GM04503 (cell line): Measurements from ENCODE around the gene BDNF.

Experiments used
- DNase-seq: peaks from one replicate; pipeline ENCODE4 v3.0.0-alpha.2; 2012; ENCODE audit warnings: low read depth

Gene BDNF

DNA sequence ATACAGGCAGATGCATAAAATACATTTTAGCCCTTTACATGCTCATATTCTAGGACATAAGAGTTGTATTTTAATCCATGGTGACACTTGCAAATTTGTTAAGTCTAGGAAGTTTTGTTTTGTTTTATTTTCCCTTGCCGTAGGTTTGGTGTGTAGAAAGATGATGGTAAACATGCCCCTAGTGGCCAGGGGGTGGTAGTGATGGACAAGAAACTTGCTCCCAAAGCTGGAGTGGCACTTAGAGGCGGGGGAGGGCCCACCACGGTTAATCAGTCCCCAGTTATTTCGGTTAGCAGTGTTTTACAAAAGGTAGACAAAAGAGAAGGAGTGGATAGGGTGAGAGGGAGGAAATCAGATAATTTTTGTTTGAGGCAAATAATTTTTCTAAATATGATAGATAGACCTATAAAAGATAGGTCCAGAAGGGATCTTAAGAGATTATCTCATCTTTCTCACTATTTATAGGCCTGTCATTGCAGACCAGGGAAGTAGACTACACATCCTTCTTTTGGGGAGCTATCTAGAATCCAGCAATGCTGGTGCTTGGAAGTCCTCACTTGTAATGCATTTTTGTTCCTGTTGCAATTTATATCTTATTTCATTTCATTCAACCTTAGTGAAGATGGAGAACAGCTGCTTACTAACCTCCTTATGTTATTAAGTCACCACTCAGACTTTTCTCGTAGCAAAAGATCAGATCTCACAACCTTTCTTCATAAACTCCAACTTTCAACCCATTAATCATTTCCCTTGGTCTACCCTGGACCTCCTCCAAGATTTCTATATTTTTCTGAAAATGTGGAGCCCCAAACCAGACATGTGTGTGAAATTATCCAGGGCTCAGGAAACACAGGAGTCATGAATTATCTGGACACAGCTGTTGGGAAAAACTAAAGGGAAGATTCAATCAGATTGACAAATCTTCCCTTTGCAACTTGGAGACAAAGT, 5.9 kb upstream of the BDNF start:
- DNase-seq = no peak

DNA sequence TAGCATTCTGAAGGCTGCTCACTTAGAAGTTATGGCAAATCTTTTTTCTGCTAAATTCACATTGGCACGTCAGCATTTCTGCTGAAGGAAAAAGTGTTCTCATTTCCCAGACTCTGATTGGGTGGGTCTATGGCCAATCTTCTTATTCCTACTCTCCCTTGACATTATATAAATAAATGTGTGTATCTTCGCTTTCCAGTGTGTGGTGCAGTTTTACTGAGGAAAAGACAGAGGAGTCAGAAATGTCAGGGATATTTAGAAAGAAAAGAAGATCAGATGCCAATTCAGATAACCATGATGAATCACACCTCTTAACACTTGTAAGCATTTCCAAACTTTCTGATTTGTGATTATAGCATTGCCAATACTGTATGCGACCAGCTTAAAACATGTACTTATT, 3.2 kb upstream of the BDNF start:
- no peak for DNase-seq

DNA sequence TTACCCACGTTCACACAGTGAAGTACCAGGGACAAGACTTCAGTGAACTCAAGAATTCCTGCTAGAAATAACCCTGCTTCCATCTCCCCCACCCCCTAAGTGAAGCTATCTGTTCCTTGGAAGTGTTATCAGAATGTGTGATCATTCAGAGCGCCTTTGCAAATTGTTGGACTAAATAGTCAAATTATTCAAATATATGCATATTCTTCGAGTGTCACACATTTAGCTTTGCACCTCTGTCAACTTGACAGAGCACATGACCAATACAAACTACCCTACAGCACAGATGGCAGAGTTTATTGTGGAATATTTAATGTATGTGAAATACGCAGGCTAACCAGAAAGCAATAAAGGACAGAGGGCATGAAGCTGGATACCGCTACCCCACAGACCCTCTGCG, 2.6 kb upstream of the BDNF start:
- no peak for DNase-seq

DNA sequence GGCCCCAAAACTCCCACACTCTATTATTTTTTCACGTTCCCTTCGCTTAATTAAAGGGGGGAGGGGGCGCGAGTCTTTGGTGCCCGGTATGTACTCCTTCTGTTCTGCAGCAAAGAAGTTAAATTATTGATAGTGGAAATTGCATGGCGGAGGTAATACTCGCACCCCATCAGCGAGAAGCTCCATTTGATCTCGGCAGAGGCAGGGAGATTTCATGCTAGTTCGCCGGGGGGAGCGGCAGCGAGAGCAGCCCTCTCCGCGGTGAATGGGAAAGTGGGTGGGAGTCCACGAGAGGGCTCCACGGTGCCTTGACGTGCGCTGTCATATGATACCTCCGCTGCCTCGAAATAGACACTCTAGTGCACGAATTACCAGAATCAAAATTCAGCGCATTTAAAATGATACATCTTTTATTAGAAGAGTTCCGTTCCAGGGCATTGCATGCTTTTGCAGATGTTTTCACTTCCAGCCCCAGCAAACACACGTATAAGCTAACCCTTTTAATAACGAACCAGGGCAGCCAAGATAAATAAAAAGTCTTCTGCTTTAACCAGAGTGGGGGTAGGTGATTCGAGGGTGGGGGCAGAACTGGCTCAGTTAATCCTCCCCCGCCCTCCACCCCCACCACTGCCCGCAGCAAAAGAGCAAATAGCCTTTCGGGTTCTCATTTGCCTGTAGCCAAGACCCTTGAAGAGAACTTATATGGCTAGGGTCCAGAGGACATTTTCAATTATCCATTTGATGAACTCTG, 1.3 kb upstream of the BDNF start:
- DNase-seq = no peak

DNA sequence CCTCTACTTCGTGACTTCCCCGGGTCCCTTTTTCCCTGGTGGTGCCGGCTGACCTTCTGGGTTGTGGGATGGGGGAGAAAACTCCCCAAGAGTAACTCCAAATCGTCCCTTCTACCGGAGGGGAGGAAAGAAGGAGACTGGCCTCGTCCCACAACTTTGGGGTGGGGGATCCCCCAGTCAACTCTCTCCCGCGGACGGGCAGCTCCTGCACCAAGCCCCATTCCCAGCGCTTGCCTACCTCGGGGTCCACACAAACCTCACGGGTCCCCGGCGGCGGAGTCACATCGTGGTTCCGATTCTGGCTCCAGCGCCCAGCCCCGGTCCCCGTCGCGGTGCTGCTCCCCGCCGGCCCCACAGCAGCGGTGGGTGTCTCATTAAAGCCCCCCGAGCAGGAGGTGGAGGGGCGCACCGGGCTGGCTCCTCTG, 317 bp downstream of the BDNF start:
- DNase-seq = no peak

DNA sequence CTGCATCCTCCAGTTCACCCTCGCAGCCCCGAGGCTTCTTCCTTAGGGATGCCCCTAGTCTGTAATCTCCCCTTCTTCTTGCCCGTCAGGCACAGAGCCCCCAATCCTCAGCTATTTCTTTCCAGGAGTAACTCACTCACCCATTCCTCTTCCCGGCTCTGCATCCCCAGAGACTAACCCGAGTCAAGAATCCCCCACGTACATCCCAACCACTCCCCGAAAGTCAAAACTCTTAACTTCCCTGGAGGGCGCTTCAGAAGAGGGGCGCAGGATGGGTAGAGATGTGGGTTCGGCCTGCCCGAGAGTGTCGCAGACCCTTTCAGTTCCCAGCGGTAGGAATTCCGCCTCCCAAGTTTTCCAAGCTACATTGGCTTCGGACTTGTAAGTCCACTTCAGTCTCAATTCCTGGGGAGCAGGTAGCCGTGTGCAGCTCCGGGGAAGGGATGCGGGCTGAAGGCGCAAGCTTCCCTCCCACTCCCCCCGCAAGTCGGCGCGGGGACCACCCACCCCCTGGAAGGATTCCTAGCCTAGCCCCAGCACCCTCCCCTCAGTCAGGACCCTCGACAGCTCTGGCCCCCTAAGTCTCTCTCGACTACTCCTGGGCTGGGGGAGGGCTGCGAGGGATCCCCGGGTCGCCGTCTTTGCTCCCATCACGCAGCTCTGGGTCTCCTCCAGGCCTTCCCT, 871 bp downstream of the BDNF start:
- DNase-seq = no peak

DNA sequence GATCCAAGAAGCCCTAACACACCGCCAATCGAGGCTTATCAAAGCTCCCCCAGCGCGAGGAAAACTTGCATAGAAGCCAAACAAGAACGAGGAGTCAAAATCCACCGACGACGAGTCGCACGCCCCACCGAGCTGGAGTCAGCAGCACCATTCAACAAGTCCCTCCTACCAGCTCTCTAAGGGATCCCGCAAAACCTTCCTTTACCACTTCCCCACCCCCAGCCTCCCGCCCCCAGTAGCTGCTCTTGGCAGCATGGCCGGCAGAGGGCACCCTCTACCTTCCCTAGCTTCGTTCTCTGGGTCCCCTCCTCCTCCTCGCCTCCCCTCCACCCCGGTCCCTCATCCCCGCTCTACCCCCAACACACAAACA, 1.4 kb downstream of the BDNF start:
- no peak for DNase-seq

DNA sequence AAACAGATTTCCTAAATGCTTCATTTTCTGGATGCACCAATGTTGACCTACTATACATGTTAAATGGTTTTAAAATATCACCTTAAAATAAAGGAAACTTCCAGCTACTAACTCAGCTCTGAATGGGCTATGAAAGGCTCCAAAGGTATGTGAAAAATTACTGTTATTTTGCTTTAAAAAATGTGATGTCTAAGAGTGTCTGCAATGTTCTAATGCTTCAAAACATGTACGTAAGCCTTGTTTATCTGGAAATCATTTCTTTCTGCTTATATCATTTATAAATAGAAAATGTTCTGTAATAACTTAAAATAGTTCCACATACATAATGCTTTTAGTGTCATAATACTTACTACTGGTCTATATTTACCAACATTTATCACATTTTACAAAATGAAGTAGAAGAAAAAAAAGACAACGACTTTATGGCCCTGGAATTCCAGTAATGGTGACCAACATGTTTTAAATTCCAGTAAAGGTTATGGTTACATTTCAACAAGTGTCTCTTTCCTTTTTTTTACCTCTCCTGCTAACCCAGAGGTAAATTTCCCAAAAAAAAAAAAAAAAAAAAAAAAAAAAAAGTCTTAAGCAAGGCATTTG, 2.5 kb downstream of the BDNF start:
- no peak for DNase-seq

DNA sequence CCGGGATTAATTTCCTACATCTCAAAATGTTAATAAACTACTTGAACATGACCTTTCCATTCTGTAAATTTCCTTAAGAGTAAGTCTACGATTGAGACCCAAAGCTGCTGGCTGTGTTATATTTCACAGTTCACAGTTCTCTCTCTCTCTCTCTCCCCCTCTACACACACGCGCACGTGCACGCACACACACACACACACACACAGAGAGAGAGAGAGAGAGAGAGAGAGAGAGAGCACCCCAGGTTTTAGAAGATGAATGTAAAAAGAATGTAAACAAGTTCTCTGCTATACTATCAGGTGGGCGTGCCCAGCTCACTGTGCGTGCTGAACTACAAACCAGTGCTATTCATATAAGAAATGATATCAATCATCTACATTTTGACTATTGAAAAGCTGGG, 3.3 kb downstream of the BDNF start:
- no peak for DNase-seq

DNA sequence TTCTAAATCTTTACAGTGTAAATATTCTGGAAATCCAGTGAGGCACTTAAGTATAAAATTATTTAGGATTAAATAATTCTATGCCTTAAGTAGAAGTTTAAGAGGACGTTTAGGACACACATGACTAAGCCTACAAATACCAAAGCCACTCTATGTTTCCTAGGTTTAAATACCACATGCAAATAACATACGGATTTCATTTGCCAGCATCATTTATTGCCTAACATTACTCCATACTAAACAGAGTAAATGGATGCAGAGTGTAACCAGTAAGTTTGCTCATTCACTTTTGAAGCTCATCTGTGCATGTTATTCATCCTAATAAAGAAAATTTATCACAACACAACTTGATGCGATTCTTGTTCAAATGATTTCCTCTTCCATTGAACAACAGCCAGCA, 4.1 kb downstream of the BDNF start:
- no peak for DNase-seq

DNA sequence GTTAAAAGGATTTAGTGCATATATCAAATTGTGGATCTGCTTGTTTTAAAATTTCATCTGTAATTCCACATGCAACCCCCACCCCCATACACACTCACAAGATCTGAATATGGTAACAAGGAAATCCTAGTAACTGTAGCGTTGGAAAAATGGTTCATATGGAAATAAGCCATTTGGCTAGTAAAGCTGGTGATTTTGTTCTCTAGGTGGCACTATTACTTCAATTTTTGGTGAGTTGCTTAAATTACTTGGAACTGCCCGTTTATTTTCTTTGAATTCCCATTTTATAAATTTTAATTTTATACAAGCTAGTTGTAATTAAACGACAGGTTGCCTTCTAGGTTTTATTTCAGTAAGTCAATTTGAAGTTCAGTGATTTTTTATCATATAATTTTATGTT, 5.3 kb downstream of the BDNF start:
- no peak for DNase-seq

DNA sequence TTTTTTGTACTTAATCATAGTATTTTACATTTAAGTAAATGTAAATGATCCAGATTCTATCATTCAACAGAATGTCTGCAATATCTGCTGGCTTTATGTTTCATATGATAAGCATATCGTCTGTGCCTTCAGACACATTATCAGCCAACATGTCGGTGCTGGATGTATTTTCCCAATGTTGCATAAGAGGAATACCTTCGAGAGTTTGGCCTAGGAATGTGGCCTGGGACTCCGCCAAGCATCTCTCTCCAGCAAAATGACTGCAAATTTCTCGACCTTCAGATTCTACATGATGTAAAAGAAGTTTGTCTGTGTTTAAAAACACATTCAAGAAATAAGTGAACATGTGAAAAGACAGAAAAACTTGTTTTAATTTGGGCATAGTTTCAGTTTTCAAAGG, 6.9 kb downstream of the BDNF start:
- DNase-seq = no peak

DNA sequence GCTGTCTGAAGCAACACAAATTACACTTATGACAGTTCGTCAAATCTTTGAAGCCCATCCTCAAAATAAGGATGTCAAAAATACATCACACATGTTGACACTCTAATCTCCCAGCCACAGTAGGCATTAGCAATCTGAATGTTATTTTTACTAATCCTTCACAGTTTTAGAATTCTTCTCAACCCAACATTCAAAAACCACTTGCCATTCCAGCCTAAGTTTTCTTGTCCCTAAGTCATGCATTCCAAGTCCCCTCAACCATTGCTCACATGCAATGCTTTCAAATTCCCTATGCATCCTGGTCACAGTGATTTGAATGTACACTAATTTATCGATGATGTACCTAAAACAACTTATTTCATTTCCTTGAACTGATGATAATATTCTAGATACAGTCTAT, 7.5 kb downstream of the BDNF start:
- DNase-seq = no peak

DNA sequence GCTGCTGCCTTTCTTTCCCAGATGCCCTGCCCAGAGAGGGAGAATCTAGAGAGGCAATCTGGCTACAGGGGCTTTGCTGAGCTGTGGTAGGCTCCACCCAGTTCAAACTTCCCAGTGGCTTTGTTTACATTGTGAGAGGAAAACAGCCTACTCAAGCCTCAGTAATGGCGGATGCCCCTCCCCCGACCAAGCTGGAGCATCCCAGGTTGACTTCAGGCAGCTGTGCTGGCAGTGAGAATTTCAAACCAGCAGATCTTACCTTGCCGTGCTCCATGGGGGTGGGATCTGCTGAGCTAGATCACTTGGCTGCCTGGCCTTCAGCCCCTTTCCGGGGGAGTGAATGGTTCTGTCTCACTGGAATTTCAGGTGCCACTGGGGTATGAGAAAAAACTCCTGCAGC, 12.2 kb downstream of the BDNF start:
- DNase-seq = no peak

DNA sequence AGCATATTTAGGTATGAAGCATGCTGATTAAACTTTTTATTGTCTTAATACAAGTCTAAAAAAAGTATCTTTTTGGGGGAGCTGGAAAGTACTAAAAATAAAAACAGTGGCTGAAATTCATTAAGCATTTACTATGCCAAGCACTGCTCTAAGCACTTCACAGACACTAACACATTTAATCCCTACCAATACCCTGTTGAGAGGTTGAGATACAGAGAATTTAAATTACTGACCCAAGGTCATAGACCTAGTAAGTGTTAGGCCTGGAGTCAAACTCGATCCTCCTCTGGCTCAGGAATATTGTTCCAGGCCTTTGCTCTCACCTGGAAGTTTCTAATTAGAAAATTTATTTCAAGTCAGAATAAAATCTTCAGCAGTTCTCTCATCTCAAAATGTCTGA, 18.6 kb downstream of the BDNF start:
- DNase-seq = no peak

DNA sequence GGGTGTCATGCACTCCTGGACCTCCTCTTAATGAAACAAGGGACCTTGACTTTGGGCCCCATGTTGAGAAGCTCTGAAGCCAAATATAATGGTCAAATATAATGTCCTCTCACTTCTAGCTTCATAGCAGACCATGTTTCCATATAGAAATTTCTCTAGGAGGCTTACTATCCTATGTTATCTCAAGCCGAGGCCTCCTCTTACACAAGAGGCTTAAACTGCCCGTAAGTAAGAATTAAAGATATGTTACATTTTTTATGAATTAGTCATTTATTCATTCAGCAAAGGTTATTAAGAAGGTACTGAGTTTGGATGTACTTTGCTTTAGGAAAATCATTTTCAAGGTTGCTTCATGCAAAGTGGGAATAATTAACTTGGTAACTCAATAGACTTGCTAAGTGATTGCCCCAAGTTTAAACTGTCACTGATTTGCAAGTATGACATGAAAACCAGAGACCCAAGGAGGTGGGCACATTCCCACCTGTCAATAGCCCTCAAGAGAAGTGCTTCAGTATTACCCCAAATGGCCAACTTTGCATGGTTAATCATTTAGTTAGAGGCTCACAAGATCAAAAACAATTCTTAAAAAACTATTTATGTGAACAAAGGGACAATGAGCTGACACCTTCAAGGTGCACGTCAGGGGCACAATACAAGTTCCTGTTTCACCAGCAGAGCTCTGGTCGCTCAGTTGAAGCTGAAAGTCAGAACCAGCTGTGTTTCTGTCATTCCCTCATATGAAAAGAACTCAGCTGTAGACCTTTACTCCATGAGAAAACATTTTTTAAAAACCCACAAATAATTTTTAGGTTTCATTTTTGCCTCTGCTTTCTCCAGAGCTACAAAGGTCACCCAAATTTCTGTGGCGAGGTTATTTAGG, 20.9 kb downstream of the BDNF start:
- no peak for DNase-seq

DNA sequence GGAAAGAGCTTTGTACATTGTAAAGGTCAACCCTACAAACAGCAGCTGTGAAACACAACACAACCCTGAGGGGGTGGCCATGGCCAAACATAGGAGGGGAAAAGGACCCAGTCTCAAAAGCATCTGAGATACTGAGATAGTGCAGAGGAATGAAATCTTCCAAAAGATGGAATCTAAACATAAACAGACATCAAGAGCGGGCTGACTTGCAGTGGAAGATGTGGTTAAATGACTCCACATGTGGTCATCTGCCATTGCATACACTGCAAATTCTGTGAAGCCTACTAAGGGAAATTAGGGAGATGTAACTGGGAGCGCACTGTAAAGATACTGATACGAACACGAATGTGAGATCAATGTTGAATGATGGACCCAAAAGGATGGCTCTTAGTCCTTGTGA, 22.0 kb downstream of the BDNF start:
- DNase-seq = no peak

DNA sequence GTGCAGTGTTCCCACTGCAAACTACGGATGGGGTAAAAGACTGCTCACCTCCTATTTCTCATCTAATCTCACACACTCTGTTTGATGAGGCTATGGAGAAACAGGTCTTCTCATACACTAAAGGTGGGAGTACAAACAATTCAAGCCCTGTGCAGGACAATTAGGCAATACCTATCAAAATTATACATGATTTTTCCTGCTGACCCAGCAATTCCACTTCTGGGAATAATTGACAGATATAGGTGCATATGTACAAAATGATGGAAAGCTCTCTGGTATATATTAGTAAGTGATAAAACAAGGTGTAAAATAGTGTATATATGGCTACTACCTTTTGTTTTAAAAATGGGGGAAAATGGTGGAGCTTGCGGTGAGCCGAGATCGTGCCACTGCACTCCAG, 23.1 kb downstream of the BDNF start:
- DNase-seq = no peak

DNA sequence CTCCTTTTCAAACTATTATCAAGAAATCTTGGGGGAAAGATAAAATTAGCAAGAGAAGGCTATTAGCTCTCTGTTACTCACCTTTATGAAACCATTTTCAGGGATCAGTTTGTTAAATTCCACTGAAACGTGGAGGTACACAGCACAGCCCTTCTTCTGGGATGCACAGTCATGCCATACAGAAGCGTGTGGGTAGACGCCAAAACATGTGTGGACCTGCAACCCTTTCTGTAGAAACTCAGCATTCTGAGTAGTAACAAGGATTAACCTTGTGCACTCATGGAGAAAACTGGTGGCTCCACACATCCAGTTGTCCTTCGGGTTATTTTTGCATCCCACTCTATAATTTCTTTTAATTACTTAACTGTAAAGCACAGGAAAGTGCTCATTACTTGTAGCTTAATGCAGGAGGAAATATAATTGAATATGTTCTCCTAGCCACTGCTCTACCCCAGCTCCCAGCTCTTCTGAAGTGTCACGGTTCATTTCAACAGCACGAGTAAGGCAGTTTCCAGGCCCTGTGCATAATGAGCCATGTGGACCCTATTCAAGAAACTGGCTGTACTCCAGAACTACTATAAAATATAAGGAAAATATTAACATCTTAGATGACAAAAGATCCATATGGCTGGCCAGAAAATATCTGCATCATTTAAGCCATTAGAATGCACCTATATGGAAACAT, 26.1 kb downstream of the BDNF start:
- DNase-seq = no peak

DNA sequence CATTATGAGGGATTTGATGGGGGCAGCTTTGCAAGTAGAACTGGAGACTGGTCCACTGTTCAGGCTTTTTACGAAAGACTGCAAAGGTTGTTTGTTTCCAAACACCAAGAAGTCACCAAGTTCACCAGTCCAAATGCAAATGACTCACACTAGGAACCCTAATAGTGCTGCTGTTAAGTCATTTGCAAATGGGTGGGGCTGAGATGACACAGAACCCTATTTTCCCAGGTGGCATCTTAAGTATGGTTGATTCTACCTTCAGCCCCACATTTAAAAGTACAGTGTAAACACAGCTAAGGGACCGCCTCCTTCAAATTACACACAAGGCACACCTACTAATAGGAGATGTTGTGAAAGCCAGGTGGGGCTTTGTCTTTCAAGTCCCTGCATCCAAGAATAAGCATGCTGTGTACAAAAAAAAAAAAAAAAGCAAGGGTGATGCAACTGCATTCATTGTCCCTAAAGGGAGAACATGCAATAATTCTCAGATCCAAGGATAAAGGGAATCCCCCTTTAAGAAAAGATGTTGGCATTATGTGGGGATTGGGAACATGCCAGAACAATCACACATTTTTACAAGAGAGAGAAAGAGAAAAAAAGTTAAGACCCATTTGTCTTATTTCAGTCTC, 27.3 kb downstream of the BDNF start:
- DNase-seq = no peak
